ENCODE measurements around the gene PPP2R5A.

GRCh38 chr1:212285685-212286555 lies 710 bp downstream of the PPP2R5A start:
- TF ChIP-seq POLR2A (IDR thresholded peaks at IDR 0.05) (no peak), CTCF (IDR thresholded peaks at IDR 0.05) (no peak), POLR2AphosphoS5 (IDR thresholded peaks at IDR 0.05) (peak; percentile 38 to 62 (median 54))

Data from breast epithelium (tissue), 3 donors.